Mucosa of stomach (tissue), 1 donor: ENCODE data around the gene MT1G.
"Not testable (repeated sequence)": the region's sequence is repeated elsewhere in the genome, so short reads cannot be mapped to it uniquely, and the experiment has no call there.

ENCODE experiments used
- H3K27me3 ChIP-seq: one replicate; pipeline ENCODE4 v1.7.0; 2013; ENCODE audit warnings: mild to moderate bottlenecking, low read length; ENCODE audit not compliant: control insufficient read depth, insufficient read depth
- H3K36me3 ChIP-seq: one replicate; pipeline ENCODE4 v1.7.0; 2013; ENCODE audit warnings: low read length; ENCODE audit not compliant: control insufficient read depth, insufficient read depth
- H3K4me1 ChIP-seq: one replicate; pipeline ENCODE4 v1.7.0; 2013; ENCODE audit warnings: mild to moderate bottlenecking, low read length; ENCODE audit not compliant: control insufficient read depth, insufficient read depth
- H3K4me3 ChIP-seq: one replicate; pipeline ENCODE4 v1.7.0; 2013; ENCODE audit warnings: low read length
- H3K9ac ChIP-seq: one replicate; pipeline ENCODE4 v1.7.0; 2013; ENCODE audit warnings: mild to moderate bottlenecking, low read length, moderate library complexity
- H3K9me3 ChIP-seq: one replicate; pipeline ENCODE4 v1.7.0; 2013; ENCODE audit warnings: mild to moderate bottlenecking, low read length, moderate library complexity; ENCODE audit not compliant: control insufficient read depth
- donor health status: Pancreatic carcinoma.

The MT1G gene

GRCh38 chr16:56671691-56672090, 3.8 kb upstream of the MT1G start:
- Histone ChIP-seq H3K27me3 (peaks cover 43% of the 10 kb centered on the region), H3K4me1 (peaks cover 27% of the 10 kb centered on the region)
- H3K4me3 ChIP-seq, H3K36me3 ChIP-seq, H3K9ac ChIP-seq, H3K9me3 ChIP-seq: not testable (repeated sequence)

- Histone ChIP-seq H3K27me3 (peaks cover 37% of the 10 kb centered on the region), H3K9ac (no peak overlapping the region), H3K9me3 (no peaks in the 10 kb centered on the region), H3K36me3 (no peaks in the 10 kb centered on the region), H3K4me3 (no peak overlapping the region), H3K4me1 (peaks cover 27% of the 10 kb centered on the region)
Observed at GRCh38 chr16:56670620-56670934, 2.7 kb upstream of the MT1G start.

GRCh38 chr16:56669840-56670619, 2.2 kb upstream of the MT1G start:
- peaks cover 37% of the 10 kb centered on the region for H3K27me3 ChIP-seq
- H3K9ac ChIP-seq = peak overlapping the region; percentile 20
- H3K4me1 ChIP-seq = peaks cover 27% of the 10 kb centered on the region
- H3K36me3 ChIP-seq = no peaks in the 10 kb centered on the region
- peak overlapping the region; percentile 70 for H3K4me3 ChIP-seq
- no peaks in the 10 kb centered on the region for H3K9me3 ChIP-seq

GRCh38 chr16:56669005-56669839, 1.4 kb upstream of the MT1G start, which contains the start of gene MT1H:
Gene MT1H, plus strand, starts transcription at chr16:56669814. Its CDS starts 71 bp downstream, at chr16:56669885.
- H3K4me1 ChIP-seq = peaks cover 27% of the 10 kb centered on the region
- H3K4me3 ChIP-seq = peak within 1 kb of the TSS; percentile 70
- H3K36me3 ChIP-seq = no peaks in the 10 kb centered on the region
- no peaks in the 10 kb centered on the region for H3K9me3 ChIP-seq
- peaks cover 37% of the 10 kb centered on the region for H3K27me3 ChIP-seq
- H3K9ac ChIP-seq = peak within 1 kb of the TSS; percentile 20

- Histone ChIP-seq H3K4me1 (peaks cover 27% of the 10 kb centered on the region), H3K27me3 (peaks cover 44% of the 10 kb centered on the region), H3K9ac (peak overlapping the region; percentile 96)
- not testable (repeated sequence) for H3K36me3 ChIP-seq, H3K9me3 ChIP-seq, H3K4me3 ChIP-seq
Observed at GRCh38 chr16:56665286-56666261, 2.3 kb downstream of the MT1G start.

- no peaks in the 10 kb centered on the region for H3K36me3 ChIP-seq
- no peaks in the 10 kb centered on the region for H3K9me3 ChIP-seq
- H3K4me3 ChIP-seq = no peak overlapping the region
- no peak overlapping the region for H3K9ac ChIP-seq
- peaks cover 33% of the 10 kb centered on the region for H3K27me3 ChIP-seq
- peaks cover 19% of the 10 kb centered on the region for H3K4me1 ChIP-seq
Observed at GRCh38 chr16:56664506-56664905, 3.4 kb downstream of the MT1G start.

GRCh38 chr16:56662357-56663354, 5.2 kb downstream of the MT1G start:
- H3K36me3 ChIP-seq = no peaks in the 10 kb centered on the region
- peaks cover 17% of the 10 kb centered on the region for H3K27me3 ChIP-seq
- H3K9ac ChIP-seq = no peak overlapping the region
- H3K4me1 ChIP-seq = peaks cover 16% of the 10 kb centered on the region
- no peak overlapping the region for H3K4me3 ChIP-seq
- H3K9me3 ChIP-seq = no peaks in the 10 kb centered on the region

- H3K4me3 ChIP-seq = peak overlapping the region; percentile 80
- no peaks in the 10 kb centered on the region for H3K36me3 ChIP-seq
- H3K9ac ChIP-seq = peak overlapping the region; percentile 81
- H3K9me3 ChIP-seq = no peaks in the 10 kb centered on the region
- H3K27me3 ChIP-seq = peaks cover 9% of the 10 kb centered on the region
- H3K4me1 ChIP-seq = peaks cover 19% of the 10 kb centered on the region
Observed at GRCh38 chr16:56658327-56658875, 9.5 kb downstream of the MT1G start.

GRCh38 chr16:56657555-56658326, 10.1 kb downstream of the MT1G start, which contains the start of gene MT1F:
Gene MT1F, plus strand, starts transcription at chr16:56657959. Its CDS starts 100 bp downstream, at chr16:56658059.
- H3K9me3 ChIP-seq = no peaks in the 10 kb centered on the region
- H3K9ac ChIP-seq = peak within 1 kb of the TSS; percentile 81
- peaks cover 7% of the 10 kb centered on the region for H3K27me3 ChIP-seq
- peak within 1 kb of the TSS; percentile 80 for H3K4me3 ChIP-seq
- peaks cover 19% of the 10 kb centered on the region for H3K4me1 ChIP-seq
- no peaks in the 10 kb centered on the region for H3K36me3 ChIP-seq

GRCh38 chr16:56653218-56653617, 14.6 kb downstream of the MT1G start:
- Histone ChIP-seq H3K9me3 (no peaks in the 10 kb centered on the region), H3K4me1 (peaks cover 25% of the 10 kb centered on the region), H3K9ac (no peak overlapping the region), H3K27me3 (no peaks in the 10 kb centered on the region), H3K36me3 (no peaks in the 10 kb centered on the region), H3K4me3 (no peak overlapping the region)
